Activated CD8-positive, alpha-beta memory T cell treated with anti-CD3 and anti-CD28 coated beads, Interleukin-2, amount 10 ng/mL, durations not matched to agents 7 days and 5 days (primary cell): ENCODE data around the gene TMEM218. TPM values are rescaled to one million over a fixed set of nuclear protein-coding genes. Genes with fewer than 3 reads are reported as not detected.
A peak's percentile ranks its signal among the peaks of the same experiment; 100 is the strongest.

Experiments used
- ATAC-seq: fragments of 150-1000 bp; cut with Tn5 transposase; one replicate; pipeline ENCODE4 v1.10.0; 2021; ENCODE audit warnings: moderate library complexity
- CTCF ChIA-PET: fragments of 350-600 bp; sonication (Branson Sonifier 250); formaldehyde crosslinking; loops from one replicate; lab custom pipeline; 2021; ENCODE audit warnings: antibody characterized with exemption; lab: Charles Lee
- DNase-seq: peaks from one replicate; pipeline ENCODE4 v3.0.0-alpha.2; 2020
- H3K27ac Mint-ChIP-seq: one replicate; pipeline ENCODE4 v1.8.0; 2021; ENCODE audit warnings: mild to moderate bottlenecking, mixed read lengths
- H3K27me3 Mint-ChIP-seq: one replicate; pipeline ENCODE4 v1.8.0; 2021; ENCODE audit warnings: mixed read lengths
- H3K36me3 Mint-ChIP-seq: one replicate; pipeline ENCODE4 v1.8.0; 2021; ENCODE audit warnings: mild to moderate bottlenecking, mixed read lengths
- H3K4me1 Mint-ChIP-seq: one replicate; pipeline ENCODE4 v1.8.0; 2021; ENCODE audit warnings: mixed read lengths
- H3K4me3 Mint-ChIP-seq: one replicate; pipeline ENCODE4 v1.8.0; 2021; ENCODE audit warnings: mild to moderate bottlenecking, moderate library complexity, mixed read lengths
- H3K9me3 Mint-ChIP-seq: one replicate; pipeline ENCODE4 v1.8.0; 2022; ENCODE audit warnings: low read depth, mixed read lengths
- total RNA-seq, 2 experiments: library from RNA; stranded (reverse); gene quantifications; one replicate each; pipeline ENCODE4 v1.2.3, GENCODE V29; 2021

The TMEM218 gene
- total RNA-seq, 2 experiments from 2014 or later: 14.1 to 16.1 TPM

- Mint-ChIP-seq H3K4me1 (no peaks in the 10 kb centered on the region), H3K27me3 (no peaks in the 10 kb centered on the region), H3K27ac (no peak overlapping the region), H3K9me3 (no peaks in the 10 kb centered on the region), H3K36me3 (no peaks in the 10 kb centered on the region), H3K4me3 (no peak overlapping the region)
- CTCF ChIA-PET: no interaction called here
- ATAC-seq (no peak), DNase-seq (peak; percentile 33)
These were observed 27.4 kb downstream of the TMEM218 start for GRCh38 chr11:125084057-125084416.

GRCh38 chr11:125083312-125084056, 27.9 kb downstream of the TMEM218 start:
- Mint-ChIP-seq H3K9me3 (no peaks in the 10 kb centered on the region), H3K27me3 (no peaks in the 10 kb centered on the region), H3K4me3 (no peak overlapping the region), H3K36me3 (no peaks in the 10 kb centered on the region), H3K4me1 (no peaks in the 10 kb centered on the region), H3K27ac (no peak overlapping the region)
- ATAC-seq (no peak), DNase-seq (peak; percentile 11)
- CTCF ChIA-PET: interaction anchor here (1.1 to 1.4 kb wide), 2 partner anchors 58 to 207 kb away, joined by 3 to 5 read pairs; no protein-coding TSS in a partner anchor

- Mint-ChIP-seq H3K4me3 (no peak overlapping the region), H3K9me3 (no peaks in the 10 kb centered on the region), H3K27me3 (no peaks in the 10 kb centered on the region), H3K27ac (no peak overlapping the region), H3K36me3 (no peaks in the 10 kb centered on the region), H3K4me1 (no peaks in the 10 kb centered on the region)
- DNase-seq (peak; percentile 34), ATAC-seq (no peak)
- CTCF ChIA-PET: interaction anchor here (1.1 to 2.0 kb wide), 3 partner anchors 9 to 206 kb away, joined by 3 to 7 read pairs (median 5); no protein-coding TSS in a partner anchor
These were observed 28.7 kb downstream of the TMEM218 start for GRCh38 chr11:125082611-125083311.

- Mint-ChIP-seq H3K9me3 (no peaks in the 10 kb centered on the region), H3K4me1 (no peaks in the 10 kb centered on the region), H3K4me3 (no peak overlapping the region), H3K36me3 (no peaks in the 10 kb centered on the region), H3K27ac (no peak overlapping the region), H3K27me3 (no peaks in the 10 kb centered on the region)
- ATAC-seq (no peak), DNase-seq (peak; percentile 18)
- CTCF ChIA-PET: interaction anchor here (1.4 to 2.0 kb wide), 2 partner anchors 9 to 60 kb away, joined by 5 to 7 read pairs; no protein-coding TSS in a partner anchor
These were observed 29.4 kb downstream of the TMEM218 start for GRCh38 chr11:125082040-125082439.

GRCh38 chr11:125081098-125081798, 30.2 kb downstream of the TMEM218 start:
- H3K27me3 Mint-ChIP-seq: no peaks in the 10 kb centered on the region
- ATAC-seq: no peak
- CTCF ChIA-PET: interaction anchor here (2.0 kb wide), 1 partner anchor 10 kb away, joined by 7 read pairs; no protein-coding TSS in a partner anchor
- H3K4me3 Mint-ChIP-seq: no peak overlapping the region
- H3K36me3 Mint-ChIP-seq: no peaks in the 10 kb centered on the region
- H3K4me1 Mint-ChIP-seq: no peaks in the 10 kb centered on the region
- no peaks in the 10 kb centered on the region for H3K9me3 Mint-ChIP-seq
- no peak overlapping the region for H3K27ac Mint-ChIP-seq
- DNase-seq: peak; percentile 31

GRCh38 chr11:125080531-125080911, 30.9 kb downstream of the TMEM218 start:
- peak; percentile 14 for DNase-seq
- no peak overlapping the region for H3K27ac Mint-ChIP-seq
- CTCF ChIA-PET: no interaction called here
- H3K9me3 Mint-ChIP-seq: no peaks in the 10 kb centered on the region
- no peaks in the 10 kb centered on the region for H3K4me1 Mint-ChIP-seq
- H3K27me3 Mint-ChIP-seq: no peaks in the 10 kb centered on the region
- H3K4me3 Mint-ChIP-seq: no peak overlapping the region
- H3K36me3 Mint-ChIP-seq: no peaks in the 10 kb centered on the region
- no peak for ATAC-seq

- DNase-seq (no peak), ATAC-seq (no peak)
- CTCF ChIA-PET: no interaction called here
- no peak overlapping the region for H3K4me3 Mint-ChIP-seq
- no peaks in the 10 kb centered on the region for H3K4me1 Mint-ChIP-seq
- no peaks in the 10 kb centered on the region for H3K9me3 Mint-ChIP-seq
- no peak overlapping the region for H3K27ac Mint-ChIP-seq
- no peaks in the 10 kb centered on the region for H3K27me3 Mint-ChIP-seq
- no peaks in the 10 kb centered on the region for H3K36me3 Mint-ChIP-seq
These were observed 31.4 kb downstream of the TMEM218 start for GRCh38 chr11:125079878-125080530.

GRCh38 chr11:125079151-125079877, 32.1 kb downstream of the TMEM218 start:
- Mint-ChIP-seq H3K27ac (no peak overlapping the region), H3K36me3 (no peaks in the 10 kb centered on the region), H3K4me1 (no peaks in the 10 kb centered on the region), H3K27me3 (no peaks in the 10 kb centered on the region), H3K4me3 (no peak overlapping the region), H3K9me3 (no peaks in the 10 kb centered on the region)
- DNase-seq (no peak), ATAC-seq (no peak)
- CTCF ChIA-PET: interaction anchor here (1.0 to 1.5 kb wide), 3 partner anchors 12 to 267 kb away, joined by 3 to 4 read pairs (median 3); no protein-coding TSS in a partner anchor

GRCh38 chr11:125078516-125079140, 32.8 kb downstream of the TMEM218 start:
- Mint-ChIP-seq H3K27me3 (no peaks in the 10 kb centered on the region), H3K4me1 (peaks cover 2% of the 10 kb centered on the region), H3K4me3 (no peak overlapping the region), H3K27ac (no peak overlapping the region), H3K9me3 (no peaks in the 10 kb centered on the region), H3K36me3 (no peaks in the 10 kb centered on the region)
- no peak for ATAC-seq
- CTCF ChIA-PET: interaction anchor here (1.0 to 1.5 kb wide), 3 partner anchors 12 to 267 kb away, joined by 3 to 4 read pairs (median 3); no protein-coding TSS in a partner anchor
- no peak for DNase-seq

GRCh38 chr11:125078016-125078415, 33.4 kb downstream of the TMEM218 start:
- ATAC-seq (no peak), DNase-seq (no peak)
- CTCF ChIA-PET: interaction anchor here (1.0 to 1.5 kb wide), 2 partner anchors 13 to 64 kb away, joined by 3 to 4 read pairs; no protein-coding TSS in a partner anchor
- H3K36me3 Mint-ChIP-seq: no peaks in the 10 kb centered on the region
- peaks cover 2% of the 10 kb centered on the region for H3K4me1 Mint-ChIP-seq
- H3K27me3 Mint-ChIP-seq: no peaks in the 10 kb centered on the region
- H3K9me3 Mint-ChIP-seq: no peaks in the 10 kb centered on the region
- no peak overlapping the region for H3K27ac Mint-ChIP-seq
- no peak overlapping the region for H3K4me3 Mint-ChIP-seq

GRCh38 chr11:125076378-125076945, 35.0 kb downstream of the TMEM218 start:
- CTCF ChIA-PET: no interaction called here
- no peak for DNase-seq
- Mint-ChIP-seq H3K36me3 (no peaks in the 10 kb centered on the region), H3K27ac (no peak overlapping the region), H3K9me3 (no peaks in the 10 kb centered on the region), H3K4me1 (peaks cover 5% of the 10 kb centered on the region), H3K27me3 (no peaks in the 10 kb centered on the region), H3K4me3 (no peak overlapping the region)
- ATAC-seq: no peak

GRCh38 chr11:125075900-125076317, 35.5 kb downstream of the TMEM218 start:
- Mint-ChIP-seq H3K27me3 (no peaks in the 10 kb centered on the region), H3K4me3 (no peak overlapping the region), H3K4me1 (peaks cover 10% of the 10 kb centered on the region), H3K36me3 (no peaks in the 10 kb centered on the region), H3K27ac (no peak overlapping the region), H3K9me3 (no peaks in the 10 kb centered on the region)
- ATAC-seq: no peak
- CTCF ChIA-PET: no interaction called here
- no peak for DNase-seq
